HG03571 (cell line): ENCODE results near the gene NINJ2.

Experiments used
- ATAC-seq: cut with Tn5 transposase; IDR thresholded peaks from one replicate; pipeline ENCODE4 v1.9.1; 2021; ENCODE audit not compliant: unreplicated experiment

The NINJ2 gene

GRCh38 chr12:617304-617915 lies 45.8 kb downstream of the NINJ2 start:
- ATAC-seq, result no peak

- no peak for ATAC-seq
Measured at GRCh38 chr12:615620-616019, 47.6 kb downstream of the NINJ2 start.

- ATAC-seq, result no peak
Measured at GRCh38 chr12:614411-614970, 48.8 kb downstream of the NINJ2 start.

GRCh38 chr12:613996-614395 lies 49.2 kb downstream of the NINJ2 start:
- ATAC-seq, result no peak

- no peak for ATAC-seq
Measured at GRCh38 chr12:612886-613285, 50.4 kb downstream of the NINJ2 start.

DNA sequence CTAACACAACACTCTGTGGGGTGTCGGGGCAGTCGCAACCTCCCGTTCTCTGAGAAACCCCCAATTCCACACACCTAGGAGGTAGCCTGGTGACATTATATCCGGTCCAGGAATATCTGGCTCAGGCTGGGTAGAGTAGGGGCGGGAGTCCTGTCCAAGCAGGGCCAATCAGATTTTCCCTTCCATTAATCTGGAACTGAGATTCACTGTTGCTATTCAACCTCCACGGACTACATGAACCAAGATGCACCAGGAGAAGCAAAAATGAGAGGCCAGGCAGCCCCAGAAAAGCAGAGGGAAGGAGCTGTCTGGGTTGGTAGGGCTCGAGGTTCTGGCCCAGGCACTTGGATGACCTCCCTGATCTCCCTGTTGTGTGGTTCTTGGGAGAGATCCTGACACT lies 51.0 kb downstream of the NINJ2 start:
- ATAC-seq, result no peak

DNA sequence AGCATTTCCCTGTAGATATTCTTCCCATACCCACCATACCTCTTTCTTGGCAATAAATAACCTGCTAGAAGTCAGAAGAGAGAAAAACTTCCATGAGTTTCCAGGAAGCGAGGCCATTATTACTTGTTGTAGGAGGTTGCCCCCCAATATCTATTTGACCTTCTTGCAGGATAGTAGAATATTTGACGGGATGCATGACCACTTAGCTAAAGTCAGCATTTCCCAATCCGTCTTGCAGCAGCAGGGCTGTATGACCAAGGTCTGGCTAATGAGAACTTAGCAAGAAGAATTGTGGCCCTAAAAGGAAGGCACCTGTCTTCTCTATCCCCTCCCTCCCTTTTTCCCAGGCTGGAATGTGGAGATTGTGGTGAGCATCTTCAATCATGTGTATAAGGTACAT lies 51.5 kb downstream of the NINJ2 start:
- ATAC-seq, result no peak

GRCh38 chr12:608921-609320 lies 54.3 kb downstream of the NINJ2 start:
- ATAC-seq, result no peak

DNA sequence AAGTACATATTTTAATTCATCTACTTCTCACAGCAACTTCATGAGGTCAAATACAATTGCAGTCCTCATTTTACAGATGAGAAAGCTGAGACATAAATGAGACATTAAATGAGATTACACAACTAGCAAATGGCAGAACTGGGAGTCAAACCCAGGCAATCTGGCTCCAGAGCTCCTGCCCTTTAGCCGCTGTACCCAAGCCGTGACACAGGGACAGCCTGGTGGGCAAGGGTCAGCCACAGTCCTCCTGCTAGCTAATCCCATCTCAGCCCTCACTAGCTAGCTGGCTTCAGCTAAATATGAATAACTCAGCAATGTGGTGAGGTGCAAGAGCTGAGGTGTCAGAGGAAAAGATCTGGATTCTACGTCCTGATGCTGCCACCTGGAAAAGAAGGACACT lies 54.8 kb downstream of the NINJ2 start:
- ATAC-seq, result no peak

- ATAC-seq, result no peak
Measured at GRCh38 chr12:607541-608001, 55.7 kb downstream of the NINJ2 start.

- ATAC-seq, result no peak
Measured at GRCh38 chr12:604956-605355, 58.3 kb downstream of the NINJ2 start.

DNA sequence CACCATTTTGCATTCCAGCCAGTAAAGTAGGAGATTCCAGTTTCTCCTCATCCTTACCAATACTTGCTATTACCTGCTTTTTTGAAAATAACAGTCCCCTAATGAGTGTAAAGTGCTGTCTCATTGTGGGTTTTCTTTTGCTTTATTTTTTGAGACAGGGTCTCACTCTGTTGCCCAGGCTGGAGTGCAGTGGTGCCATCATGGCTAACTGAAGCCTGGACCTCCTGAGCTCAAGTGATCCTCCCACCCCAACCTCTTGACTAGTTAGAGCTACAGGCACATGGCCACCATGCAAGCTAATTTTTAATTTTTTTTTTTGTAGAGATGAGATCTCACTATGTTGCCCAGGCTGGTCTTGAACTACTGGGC lies 60.6 kb downstream of the NINJ2 start:
- ATAC-seq, result no peak

DNA sequence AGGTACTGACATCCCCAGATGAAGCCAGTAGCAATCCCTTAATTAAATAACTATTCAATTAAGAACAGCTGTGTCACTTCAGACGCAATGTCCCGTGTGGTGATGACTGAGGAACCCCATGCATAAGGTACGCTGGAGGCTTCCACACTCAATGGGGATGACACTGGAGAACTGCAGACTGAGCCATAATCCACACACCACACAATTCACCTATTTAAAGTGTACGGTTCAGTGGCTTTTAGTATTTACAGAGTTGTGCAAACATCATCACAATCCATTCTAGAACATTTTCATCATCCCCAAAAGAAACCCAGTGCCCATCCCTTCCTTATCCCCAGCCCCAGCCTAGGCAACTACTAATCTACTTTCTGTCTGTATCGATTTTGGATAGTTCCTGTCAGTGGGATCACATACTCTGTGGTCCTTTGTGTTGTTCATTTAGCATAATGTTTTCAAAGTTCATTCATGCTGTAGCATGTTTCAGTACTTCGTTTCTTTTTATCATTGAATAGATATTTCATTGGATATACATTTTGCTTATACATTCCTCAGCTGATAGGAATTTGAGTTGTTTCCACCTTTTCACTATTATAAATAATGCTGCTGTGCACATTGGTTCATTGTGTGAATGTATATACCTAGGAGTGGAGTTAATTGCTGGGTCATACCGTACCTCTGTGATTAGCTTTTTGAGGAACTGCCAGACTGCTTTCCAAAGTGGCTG lies 61.1 kb downstream of the NINJ2 start:
- ATAC-seq, result no peak

GRCh38 chr12:599756-600155 lies 63.5 kb downstream of the NINJ2 start:
- ATAC-seq, result no peak

- no peak for ATAC-seq
Measured at GRCh38 chr12:597926-598568, 65.2 kb downstream of the NINJ2 start.

DNA sequence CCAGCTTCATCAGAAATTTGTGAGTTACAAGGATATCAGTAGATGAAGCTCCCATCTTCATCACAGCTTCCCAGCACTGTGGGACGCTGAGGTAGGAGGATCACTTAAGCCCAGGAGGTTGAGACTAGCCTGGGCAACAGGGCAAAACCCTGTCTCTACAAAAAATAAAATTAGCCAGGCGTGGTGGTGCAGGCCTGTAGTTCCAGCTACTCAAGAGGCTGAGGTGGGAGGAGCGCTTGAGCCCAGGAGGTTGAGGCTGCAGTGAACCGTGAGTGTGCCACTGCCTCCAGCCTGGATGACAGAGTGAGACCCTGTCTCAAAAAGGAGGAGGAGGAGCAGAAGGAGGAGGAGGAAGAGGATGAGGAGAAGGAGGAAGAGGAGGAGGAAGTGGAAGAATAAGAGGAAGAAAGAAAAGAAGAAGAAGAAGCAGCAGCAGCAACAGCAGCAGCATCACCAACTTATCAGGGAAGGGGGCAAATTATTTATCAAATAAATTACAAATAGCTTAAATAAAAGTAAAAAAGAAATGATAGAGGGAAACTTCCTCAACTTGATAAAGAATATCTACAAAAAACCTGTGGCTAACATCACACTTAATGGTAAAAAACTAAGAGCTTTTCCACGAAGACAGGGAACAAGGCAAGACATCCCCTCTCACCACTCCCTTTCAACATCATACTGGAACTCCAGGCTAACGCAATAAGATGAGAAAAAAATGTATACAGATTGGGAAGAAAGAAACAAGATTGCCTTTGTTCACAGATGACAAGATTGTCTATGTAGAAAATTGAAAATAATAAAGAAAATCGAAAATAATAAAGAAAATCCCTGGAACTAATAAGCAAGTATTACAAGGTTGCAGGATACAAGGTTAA lies 69.6 kb downstream of the NINJ2 start:
- ATAC-seq, result no peak

DNA sequence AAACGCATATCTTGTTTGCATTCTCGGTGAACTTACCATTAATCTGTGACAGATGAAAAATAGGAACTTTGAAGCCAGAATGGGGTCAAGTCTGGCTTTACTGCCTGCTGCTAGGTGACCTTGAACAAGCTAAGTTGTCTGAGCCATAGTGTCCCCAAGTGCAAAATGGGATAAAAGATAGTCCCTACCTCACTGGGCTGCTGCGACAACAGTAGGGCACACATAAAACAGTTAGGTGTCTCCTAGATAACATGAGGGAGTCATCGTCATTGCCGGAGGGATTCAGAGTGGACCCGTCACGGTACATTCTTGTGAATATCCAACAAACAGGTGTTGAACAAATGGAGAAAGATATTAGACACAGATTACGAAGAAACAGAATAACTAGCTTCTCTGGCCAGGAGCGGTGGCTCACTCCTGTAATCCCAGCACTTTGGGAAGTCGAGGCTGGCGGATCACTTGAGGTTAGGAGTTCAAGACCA lies 71.2 kb downstream of the NINJ2 start:
- ATAC-seq, result no peak

DNA sequence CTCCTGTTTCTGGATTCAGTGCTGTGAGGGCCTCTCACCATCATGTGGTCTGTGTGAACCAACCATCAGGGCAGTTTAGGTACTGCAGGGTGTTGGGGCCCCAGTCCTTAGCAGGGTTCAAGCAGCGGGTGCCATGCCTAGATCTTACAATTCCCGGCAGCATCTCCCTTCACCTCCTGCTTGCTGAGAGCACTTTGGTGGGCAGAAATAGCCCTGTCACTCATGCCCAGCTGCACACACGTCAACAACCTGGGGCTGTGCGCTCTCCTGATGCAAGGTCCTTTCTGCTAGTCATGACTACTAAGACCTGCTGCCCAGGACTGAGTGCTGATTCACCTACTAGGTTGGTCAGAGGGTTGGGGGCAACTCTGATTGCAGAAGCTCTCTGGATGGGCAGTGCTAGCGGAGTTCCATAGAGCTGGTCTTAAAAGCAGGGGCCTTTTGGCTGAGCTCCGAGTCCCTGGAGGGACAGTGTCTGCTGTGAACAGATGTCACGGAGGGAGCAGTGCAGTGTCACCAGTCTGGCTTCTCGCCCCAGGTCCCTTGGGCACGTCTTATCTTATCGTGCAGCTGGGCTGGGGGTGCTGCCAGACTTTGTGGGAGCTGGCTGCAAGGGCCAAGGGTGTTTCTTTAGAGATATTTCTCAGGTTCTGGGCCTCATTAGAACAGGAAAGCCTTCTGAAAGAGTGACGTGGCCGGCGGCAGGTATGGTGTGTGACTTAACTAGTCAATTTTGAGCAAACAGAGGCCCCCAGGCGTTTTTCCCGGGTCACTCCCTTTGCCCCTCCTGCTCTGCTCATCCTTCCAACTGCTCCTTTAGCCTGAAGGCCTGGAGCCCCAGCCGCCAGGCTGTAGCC lies 71.8 kb downstream of the NINJ2 start:
- ATAC-seq, result no peak

GRCh38 chr12:590206-590750 lies 73.0 kb downstream of the NINJ2 start:
- no peak for ATAC-seq

- ATAC-seq, result no peak
Measured at GRCh38 chr12:588646-589045, 74.6 kb downstream of the NINJ2 start.
